ENCODE measurements around the gene CHMP3. TPM values are rescaled to one million over a fixed set of nuclear protein-coding genes. Genes with fewer than 3 reads are reported as not detected.
"Not testable (repeated sequence)": the region's sequence is repeated elsewhere in the genome, so short reads cannot be mapped to it uniquely, and the experiment has no call there.

CHMP3 gene
- polyA plus RNA-seq, 1 donor from 2014 or later, result 31.8 TPM

- not testable (repeated sequence) for H3K9me2 ChIP-seq (ENCODE audit: insufficient read depth, low read length)
Observed at GRCh38 chr2:86548165-86548912, 14.9 kb downstream of the CHMP3 start.

GRCh38 chr2:86545296-86545924 lies 17.8 kb downstream of the CHMP3 start:
- not testable (repeated sequence) for H3K9me3 ChIP-seq (ENCODE audit: low read length); H3K27ac ChIP-seq (ENCODE audit: low read length); H3K4me3 ChIP-seq (ENCODE audit: low read length)

More at GRCh38 chr2:86548165-86548912, 14.9 kb downstream of the CHMP3 start:
- not testable (repeated sequence) for H3K36me3 ChIP-seq (ENCODE audit: insufficient read depth, low read length); H3K4me2 ChIP-seq (ENCODE audit: low read length); H3K9ac ChIP-seq (ENCODE audit: low read length); H3K27me3 ChIP-seq (ENCODE audit: insufficient read depth, low read depth, low read length); H3F3A ChIP-seq (ENCODE audit: insufficient read depth, low read length, poor library complexity, severe bottlenecking); H4K20me1 ChIP-seq (ENCODE audit: insufficient read depth); H3K4me3 ChIP-seq (ENCODE audit: low read length); H2AFZ ChIP-seq (ENCODE audit: low read depth, low read length); H3K79me2 ChIP-seq (replicated peaks; ENCODE audit: insufficient read depth, low read length); H3K27ac ChIP-seq (ENCODE audit: low read length)
- H3K9me3 ChIP-seq (ENCODE audit: low read length), result peaks cover 10% of the 10 kb centered on the region

GRCh38 chr2:86544278-86545099 lies 18.8 kb downstream of the CHMP3 start:
- not testable (repeated sequence) for H3K27ac ChIP-seq (ENCODE audit: low read length)

More at GRCh38 chr2:86545296-86545924, 17.8 kb downstream of the CHMP3 start:
- H4K20me1 ChIP-seq (ENCODE audit: insufficient read depth); H3F3A ChIP-seq (ENCODE audit: insufficient read depth, low read length, poor library complexity, severe bottlenecking); H3K36me3 ChIP-seq (ENCODE audit: insufficient read depth, low read length); H3K79me2 ChIP-seq (replicated peaks; ENCODE audit: insufficient read depth, low read length); H3K9ac ChIP-seq (ENCODE audit: low read length); H3K27me3 ChIP-seq (ENCODE audit: insufficient read depth, low read depth, low read length); H2AFZ ChIP-seq (ENCODE audit: low read depth, low read length); H3K4me2 ChIP-seq (ENCODE audit: low read length); H3K9me2 ChIP-seq (ENCODE audit: insufficient read depth, low read length): not testable (repeated sequence)

GRCh38 chr2:86543793-86544192 lies 19.4 kb downstream of the CHMP3 start:
- H3K4me2 ChIP-seq (ENCODE audit: low read length), result no peak overlapping the region
- no peaks in the 10 kb centered on the region for H4K20me1 ChIP-seq (ENCODE audit: insufficient read depth)
- H3K79me2 ChIP-seq (replicated peaks; ENCODE audit: insufficient read depth, low read length), result no peaks in the 10 kb centered on the region
- H3K36me3 ChIP-seq (ENCODE audit: insufficient read depth, low read length), result no peaks in the 10 kb centered on the region
- H3K27me3 ChIP-seq (ENCODE audit: insufficient read depth, low read depth, low read length), result no peaks in the 10 kb centered on the region
- H3K4me3 ChIP-seq (ENCODE audit: low read length), result no peak overlapping the region
- H3K27ac ChIP-seq (ENCODE audit: low read length), result no peak overlapping the region
- H3K9me2 ChIP-seq (ENCODE audit: insufficient read depth, low read length), result no peaks in the 10 kb centered on the region
- no peaks in the 10 kb centered on the region for H3F3A ChIP-seq (ENCODE audit: insufficient read depth, low read length, poor library complexity, severe bottlenecking)
- no peak overlapping the region for H2AFZ ChIP-seq (ENCODE audit: low read depth, low read length)
- no peak overlapping the region for H3K9ac ChIP-seq (ENCODE audit: low read length)
- peaks cover 6% of the 10 kb centered on the region for H3K9me3 ChIP-seq (ENCODE audit: low read length)
- no peak for TF ChIP-seq MXI1 (conservative IDR thresholded peaks at IDR 0.05; ENCODE audit: poor library complexity, severe bottlenecking)
- TF ChIP-seq TAF1 (IDR thresholded peaks at IDR 0.05; ENCODE audit: low read depth), result no peak
- TF ChIP-seq EP300 (conservative IDR thresholded peaks at IDR 0.05; ENCODE audit: poor library complexity, severe bottlenecking), result no peak
- TF ChIP-seq POLR2AphosphoS5 (IDR thresholded peaks at IDR 0.05), result no peak
- no peak for TF ChIP-seq SMC3 (conservative IDR thresholded peaks at IDR 0.05; ENCODE audit: poor library complexity)
- TF ChIP-seq REST (IDR thresholded peaks at IDR 0.05; ENCODE audit: borderline replicate concordance), result no peak
- no peak for TF ChIP-seq CTCF (IDR thresholded peaks at IDR 0.05; ENCODE audit: poor library complexity, severe bottlenecking)
- no peak for TF ChIP-seq RAD21 (conservative IDR thresholded peaks at IDR 0.05)
- no peak for TF ChIP-seq EZH2 (IDR thresholded peaks at IDR 0.05; ENCODE audit: borderline replicate concordance, insufficient read depth, low read length, poor library complexity, severe bottlenecking)

More at GRCh38 chr2:86544278-86545099, 18.8 kb downstream of the CHMP3 start:
- H3K9me3 ChIP-seq (ENCODE audit: low read length); H3F3A ChIP-seq (ENCODE audit: insufficient read depth, low read length, poor library complexity, severe bottlenecking); H3K4me2 ChIP-seq (ENCODE audit: low read length); H3K9me2 ChIP-seq (ENCODE audit: insufficient read depth, low read length); H2AFZ ChIP-seq (ENCODE audit: low read depth, low read length); H3K36me3 ChIP-seq (ENCODE audit: insufficient read depth, low read length); H3K79me2 ChIP-seq (replicated peaks; ENCODE audit: insufficient read depth, low read length); H3K4me3 ChIP-seq (ENCODE audit: low read length); H3K9ac ChIP-seq (ENCODE audit: low read length); H4K20me1 ChIP-seq (ENCODE audit: insufficient read depth); H3K27me3 ChIP-seq (ENCODE audit: insufficient read depth, low read depth, low read length): not testable (repeated sequence)

All from neural cell (in vitro differentiated cells).